ENCODE results near the gene ARHGEF16. TPM values are rescaled to one million over a fixed set of nuclear protein-coding genes. Genes with fewer than 3 reads are reported as not detected.

ARHGEF16 gene
- total RNA-seq, 1 donor from 2014 or later = 21.6 TPM

DNA sequence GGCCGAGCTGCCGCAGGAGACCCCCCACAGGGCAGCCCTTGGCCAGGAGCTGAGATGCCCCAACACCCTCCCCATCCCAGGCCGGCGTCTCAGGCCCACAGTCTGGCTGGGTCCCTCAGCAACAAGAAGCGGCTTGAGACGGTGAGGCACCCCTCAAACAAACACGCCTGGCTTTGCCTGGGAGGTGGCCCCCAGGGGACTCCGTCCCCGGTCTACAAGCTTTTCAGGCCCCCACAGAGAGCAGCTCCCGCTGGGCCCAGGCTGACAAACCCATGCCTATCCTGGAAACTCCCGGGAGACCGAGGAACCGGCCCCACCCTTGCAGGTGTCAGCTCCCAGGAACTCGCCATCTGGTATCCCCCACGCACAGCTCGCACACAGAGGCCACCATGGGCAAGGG is 67.0 kb downstream of the ARHGEF16 start:
- FAIRE-seq = no peak
- no peak for DNase-seq (ENCODE audit: low read depth)
- H3K4me3 ChIP-seq (ENCODE audit: low read depth, low read length) = no peak overlapping the region
- H3K36me3 ChIP-seq (ENCODE audit: control insufficient read depth, insufficient read depth, low read length) = no peaks in the 10 kb centered on the region
- no peaks in the 10 kb centered on the region for H3K27me3 ChIP-seq (ENCODE audit: control insufficient read depth, insufficient read depth, low read length)
- TF ChIP-seq, protein P1, sequence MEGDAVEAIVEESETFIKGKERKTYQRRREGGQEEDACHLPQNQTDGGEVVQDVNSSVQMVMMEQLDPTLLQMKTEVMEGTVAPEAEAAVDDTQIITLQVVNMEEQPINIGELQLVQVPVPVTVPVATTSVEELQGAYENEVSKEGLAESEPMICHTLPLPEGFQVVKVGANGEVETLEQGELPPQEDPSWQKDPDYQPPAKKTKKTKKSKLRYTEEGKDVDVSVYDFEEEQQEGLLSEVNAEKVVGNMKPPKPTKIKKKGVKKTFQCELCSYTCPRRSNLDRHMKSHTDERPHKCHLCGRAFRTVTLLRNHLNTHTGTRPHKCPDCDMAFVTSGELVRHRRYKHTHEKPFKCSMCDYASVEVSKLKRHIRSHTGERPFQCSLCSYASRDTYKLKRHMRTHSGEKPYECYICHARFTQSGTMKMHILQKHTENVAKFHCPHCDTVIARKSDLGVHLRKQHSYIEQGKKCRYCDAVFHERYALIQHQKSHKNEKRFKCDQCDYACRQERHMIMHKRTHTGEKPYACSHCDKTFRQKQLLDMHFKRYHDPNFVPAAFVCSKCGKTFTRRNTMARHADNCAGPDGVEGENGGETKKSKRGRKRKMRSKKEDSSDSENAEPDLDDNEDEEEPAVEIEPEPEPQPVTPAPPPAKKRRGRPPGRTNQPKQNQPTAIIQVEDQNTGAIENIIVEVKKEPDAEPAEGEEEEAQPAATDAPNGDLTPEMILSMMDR (IDR thresholded peaks at IDR 0.05; ENCODE audit: insufficient read depth, low read length, severe bottlenecking) = no peak

DNA sequence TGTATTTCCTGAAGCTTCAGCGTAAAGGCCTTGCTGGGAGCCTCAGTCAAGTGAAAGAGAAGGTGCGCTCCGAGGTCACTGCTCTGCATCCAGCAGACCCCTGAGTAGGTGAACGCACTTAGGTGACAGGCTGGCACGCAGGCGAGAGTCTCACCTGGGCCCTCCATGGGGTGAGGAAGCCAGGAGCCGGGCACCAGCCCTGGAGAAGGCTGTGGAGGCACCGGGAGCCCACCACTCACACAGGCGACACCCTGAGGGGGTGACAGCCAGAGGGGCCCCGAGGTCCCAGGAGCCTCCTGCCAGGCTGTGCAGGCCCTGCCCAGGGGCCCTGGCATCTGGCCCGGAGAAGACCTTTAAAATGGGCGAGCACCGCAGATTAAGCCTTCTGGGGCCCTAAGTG is 67.6 kb downstream of the ARHGEF16 start:
- Histone ChIP-seq H3K4me3 (ENCODE audit: low read depth, low read length) (no peak overlapping the region), H3K36me3 (ENCODE audit: control insufficient read depth, insufficient read depth, low read length) (no peaks in the 10 kb centered on the region), H3K27me3 (ENCODE audit: control insufficient read depth, insufficient read depth, low read length) (no peaks in the 10 kb centered on the region)
- FAIRE-seq (no peak), DNase-seq (ENCODE audit: low read depth) (no peak)
- TF ChIP-seq, protein P1 (IDR thresholded peaks at IDR 0.05; ENCODE audit: insufficient read depth, low read length, severe bottlenecking) = no peak

DNA sequence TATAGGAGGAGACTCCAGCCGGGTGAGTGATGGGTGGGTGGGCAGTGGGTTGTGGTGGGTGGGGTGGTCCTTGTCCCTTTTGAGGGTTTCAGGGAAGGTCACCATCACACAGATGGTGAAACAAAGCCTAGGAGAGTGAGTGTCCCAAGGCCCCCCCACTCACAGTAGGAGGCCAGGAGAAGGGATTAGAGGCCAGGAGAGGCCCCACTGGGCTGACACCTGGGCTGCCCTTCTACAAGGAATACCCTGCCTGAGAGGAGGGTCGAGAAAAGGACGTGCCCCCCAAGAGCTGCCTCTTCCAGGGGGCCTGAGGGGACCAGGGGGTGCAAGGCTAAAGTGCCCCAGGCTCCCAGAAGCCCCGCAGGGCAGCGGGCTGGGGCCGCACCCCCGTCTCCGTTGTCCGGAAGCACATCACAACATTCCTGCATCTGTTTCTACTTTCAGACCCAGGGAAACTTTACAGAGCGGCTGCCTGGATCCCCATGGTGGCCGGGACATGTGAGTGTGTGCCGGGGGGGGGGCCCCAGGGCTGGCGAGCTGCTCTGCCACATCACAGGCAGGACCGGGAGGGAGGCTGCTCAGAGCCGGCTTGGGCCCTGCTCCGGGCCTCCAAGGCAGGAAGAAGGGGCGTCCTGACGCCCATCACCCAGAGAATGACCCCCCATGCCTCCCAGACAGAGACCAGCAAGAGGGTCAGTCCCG is 68.2 kb downstream of the ARHGEF16 start:
- TF ChIP-seq, protein P1 (IDR thresholded peaks at IDR 0.05; ENCODE audit: insufficient read depth, low read length, severe bottlenecking) = no peak
- H3K36me3 ChIP-seq (ENCODE audit: control insufficient read depth, insufficient read depth, low read length) = no peaks in the 10 kb centered on the region
- no peak overlapping the region for H3K4me3 ChIP-seq (ENCODE audit: low read depth, low read length)
- FAIRE-seq (no peak), DNase-seq (ENCODE audit: low read depth) (no peak)
- H3K27me3 ChIP-seq (ENCODE audit: control insufficient read depth, insufficient read depth, low read length) = no peaks in the 10 kb centered on the region

DNA sequence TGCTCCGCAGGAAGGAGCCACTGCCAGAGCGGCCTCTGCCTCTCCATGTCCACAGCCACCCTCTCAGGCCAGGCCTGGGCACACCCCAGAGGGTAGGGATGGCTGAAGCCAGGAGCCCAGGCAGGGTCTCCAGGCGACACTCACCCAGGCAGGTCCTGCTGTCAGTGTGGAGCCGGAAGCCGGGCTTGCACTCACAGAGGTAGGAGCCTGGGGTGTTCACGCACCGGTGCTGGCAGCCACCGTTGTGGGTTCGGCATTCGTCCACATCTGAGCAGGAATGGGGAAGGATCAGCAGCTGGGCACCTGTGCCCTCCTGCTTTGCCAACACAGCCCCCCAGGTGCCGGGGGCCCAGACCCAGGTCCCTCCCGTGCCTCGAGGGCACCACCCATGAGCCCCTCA is 69.5 kb downstream of the ARHGEF16 start:
- DNase-seq (ENCODE audit: low read depth) = no peak
- no peak overlapping the region for H3K4me3 ChIP-seq (ENCODE audit: low read depth, low read length)
- H3K27me3 ChIP-seq (ENCODE audit: control insufficient read depth, insufficient read depth, low read length) = peaks cover 2% of the 10 kb centered on the region
- no peaks in the 10 kb centered on the region for H3K36me3 ChIP-seq (ENCODE audit: control insufficient read depth, insufficient read depth, low read length)
- no peak for FAIRE-seq
- TF ChIP-seq, protein P1 (IDR thresholded peaks at IDR 0.05; ENCODE audit: insufficient read depth, low read length, severe bottlenecking) = no peak

DNA sequence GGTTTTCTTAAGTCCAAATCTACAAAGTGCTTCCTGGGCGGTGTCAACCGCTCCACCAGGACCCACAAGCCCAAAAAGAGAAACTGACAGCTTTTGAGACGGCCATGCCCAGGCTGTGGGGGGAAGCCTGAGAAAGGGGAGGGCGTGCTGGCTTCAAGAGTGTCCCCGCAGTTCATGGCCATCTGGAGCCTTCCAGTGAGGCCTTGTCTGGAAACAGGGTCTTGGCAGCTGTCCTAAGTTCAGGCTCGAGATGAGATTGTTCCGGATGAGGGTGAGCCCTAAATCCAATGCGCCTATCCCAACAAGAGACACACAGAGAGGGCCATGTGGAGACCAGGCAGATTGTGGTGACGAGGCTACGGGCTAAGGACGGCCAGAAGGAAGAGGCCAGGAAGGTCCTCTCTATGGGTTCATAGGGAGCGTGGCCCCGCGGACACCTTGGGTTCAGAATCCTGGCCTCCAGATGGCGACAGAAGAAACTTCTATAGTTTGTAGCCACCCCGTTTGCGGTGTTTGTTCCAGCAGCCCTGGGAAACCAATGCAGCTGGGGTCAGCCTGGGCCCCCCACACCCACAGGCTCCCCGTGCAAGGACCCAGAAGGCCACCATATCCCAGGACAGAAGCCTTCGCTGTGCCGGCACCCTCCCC is 70.2 kb downstream of the ARHGEF16 start:
- FAIRE-seq (no peak), DNase-seq (ENCODE audit: low read depth) (no peak)
- Histone ChIP-seq H3K4me3 (ENCODE audit: low read depth, low read length) (no peak overlapping the region), H3K27me3 (ENCODE audit: control insufficient read depth, insufficient read depth, low read length) (peaks cover 2% of the 10 kb centered on the region), H3K36me3 (ENCODE audit: control insufficient read depth, insufficient read depth, low read length) (no peaks in the 10 kb centered on the region)
- TF ChIP-seq, protein P1 (IDR thresholded peaks at IDR 0.05; ENCODE audit: insufficient read depth, low read length, severe bottlenecking) = no peak
